Ascending aorta (tissue), 2 donors: ENCODE measurements around the gene HS3ST6. TPM values are rescaled to one million over a fixed set of nuclear protein-coding genes. Genes with fewer than 3 reads are reported as not detected.

Experiments used
- DNase-seq, 2 donors: peaks; one replicate each; pipeline ENCODE4 v3.0.0-alpha.2; 2019; ENCODE audit warnings: low spot score in 2 of 2
- H3K27ac ChIP-seq, 2 donors: fragments of 200-600 bp; sonication (generic); one replicate each; pipeline ENCODE4 v1.5.1; 2016 to 2017; ENCODE audit warnings: mild to moderate bottlenecking in 1 of 2
- H3K27me3 ChIP-seq: fragments of 200-600 bp; sonication (generic); one replicate; pipeline ENCODE4 v1.5.1; 2017
- H3K36me3 ChIP-seq, 2 donors: fragments of 200-600 bp; sonication (generic); one replicate each; pipeline ENCODE4 v1.5.1; 2016
- H3K4me1 ChIP-seq, 2 donors: fragments of 200-600 bp; sonication (generic); one replicate each; pipeline ENCODE4 v1.5.1; 2016 to 2017; ENCODE audit warnings: mild to moderate bottlenecking in 1 of 2
- H3K4me3 ChIP-seq, 2 donors: fragments of 200-600 bp; sonication (generic); one replicate each; pipeline ENCODE4 v1.5.1; 2016 to 2017; ENCODE audit warnings: mild to moderate bottlenecking in 1 of 2
- H3K9me3 ChIP-seq, 2 donors: fragments of 200-600 bp; sonication (generic); one replicate each; pipeline ENCODE4 v1.5.1; 2016
- CTCF ChIP-seq, 3 experiments: fragments of 200-600 bp in 2 of 3; fragments of 450-650 bp in 1 of 3; sonication (generic) in 2 of 3; IDR thresholded peaks; one replicate each; pipeline ENCODE4 v1.5.1; 2016 to 2019; ENCODE audit warnings: antibody characterized with exemption in 3 of 3, mild to moderate bottlenecking in 1 of 3, moderate library complexity in 1 of 3
- intact Hi-C: fragments of 100-400 bp; cut with DNase I; formaldehyde crosslinking; loops from one replicate; pipeline ENCODE4 v1.15.1; 2023
- total RNA-seq: library from RNA; depleted of rRNA; stranded (reverse); fragments of >200 nt; gene quantifications from one replicate; pipeline ENCODE4 v1.1.0, GENCODE V29; 2016

HS3ST6 gene
- total RNA-seq, 1 donor from 2014 or later, result not detected

- DNase-seq, result no peak
- H3K27me3 ChIP-seq, result no peaks in the 10 kb centered on the region
- H3K4me3 ChIP-seq, result no peak overlapping the region
- no peaks in the 10 kb centered on the region for H3K9me3 ChIP-seq
- no peaks in the 10 kb centered on the region for H3K36me3 ChIP-seq
- H3K4me1 ChIP-seq, result no peaks in the 10 kb centered on the region
- intact Hi-C loops, result no loop called here
- H3K27ac ChIP-seq, result no peak overlapping the region
- TF ChIP-seq CTCF (IDR thresholded peaks at IDR 0.05), result no peak
These were observed 31.8 kb upstream of the HS3ST6 start for GRCh38 chr16:1950047-1950446.

GRCh38 chr16:1949507-1949906, 31.3 kb upstream of the HS3ST6 start:
- DNase-seq, result no peak
- Histone ChIP-seq H3K4me1 (no peaks in the 10 kb centered on the region), H3K27me3 (no peaks in the 10 kb centered on the region), H3K4me3 (no peak overlapping the region), H3K9me3 (no peaks in the 10 kb centered on the region), H3K27ac (no peak overlapping the region), H3K36me3 (no peaks in the 10 kb centered on the region)
- intact Hi-C loops, result no loop called here
- no peak for TF ChIP-seq CTCF (IDR thresholded peaks at IDR 0.05)

- H3K4me3 ChIP-seq, result no peak overlapping the region
These were observed 29.1 kb upstream of the HS3ST6 start for GRCh38 chr16:1947369-1947670.

GRCh38 chr16:1946495-1947368, 28.5 kb upstream of the HS3ST6 start:
- no peak for TF ChIP-seq CTCF (IDR thresholded peaks at IDR 0.05)
- intact Hi-C loops, result no loop called here

More at GRCh38 chr16:1947369-1947670, 29.1 kb upstream of the HS3ST6 start:
- Histone ChIP-seq H3K27ac (no peak overlapping the region), H3K4me1 (peaks cover 2 to 3% of the 10 kb centered on the region in 2 donors), H3K36me3 (no peaks in the 10 kb centered on the region), H3K27me3 (no peaks in the 10 kb centered on the region), H3K9me3 (no peaks in the 10 kb centered on the region)
- intact Hi-C loops, result no loop called here
- no peak for TF ChIP-seq CTCF (IDR thresholded peaks at IDR 0.05)
- no peak for DNase-seq

GRCh38 chr16:1945559-1946391, 27.6 kb upstream of the HS3ST6 start:
- H3K9me3 ChIP-seq, result no peaks in the 10 kb centered on the region
- H3K36me3 ChIP-seq, result peaks cover 2 to 5% of the 10 kb centered on the region in 2 donors
- DNase-seq, result no peak
- intact Hi-C loops, result no loop called here
- no peak for TF ChIP-seq CTCF (IDR thresholded peaks at IDR 0.05)
- no peak overlapping the region for H3K27ac ChIP-seq
- H3K4me1 ChIP-seq, result peaks cover 10 to 11% of the 10 kb centered on the region in 2 donors
- no peak overlapping the region for H3K4me3 ChIP-seq
- no peaks in the 10 kb centered on the region for H3K27me3 ChIP-seq

More at GRCh38 chr16:1946495-1947368, 28.5 kb upstream of the HS3ST6 start:
- H3K4me3 ChIP-seq, result no peak overlapping the region
- no peaks in the 10 kb centered on the region for H3K36me3 ChIP-seq
- no peaks in the 10 kb centered on the region for H3K9me3 ChIP-seq
- DNase-seq, result no peak
- peaks cover 7 to 9% of the 10 kb centered on the region in 2 donors for H3K4me1 ChIP-seq
- no peak overlapping the region for H3K27ac ChIP-seq
- H3K27me3 ChIP-seq, result no peaks in the 10 kb centered on the region
